Osteoblast (primary cell): ENCODE results near the gene GART. TPM values are rescaled to one million over a fixed set of nuclear protein-coding genes. Genes with fewer than 3 reads are reported as not detected.

Source experiments
- DNase-seq: peaks from one replicate; pipeline ENCODE4 v3.0.0; 2011; ENCODE audit warnings: low spot score, mixed read lengths; ENCODE audit not compliant: insufficient read length; ENCODE audit errors: missing footprints
- H2AFZ ChIP-seq: 2 replicates; pipeline ENCODE4 v1.6.0; 2011; ENCODE audit warnings: mild to moderate bottlenecking, low read length
- H3K27ac ChIP-seq: 2 replicates; pipeline ENCODE4 v1.5.1; 2011; ENCODE audit warnings: mild to moderate bottlenecking, low read depth, low read length, moderate library complexity
- H3K27me3 ChIP-seq: 2 replicates; pipeline ENCODE4 v1.6.0; 2012; ENCODE audit warnings: mild to moderate bottlenecking, control low read depth, inconsistent platforms, low read length, moderate library complexity; ENCODE audit not compliant: insufficient read depth
- H3K36me3 ChIP-seq: 2 replicates; pipeline ENCODE4 v1.5.1; 2011; ENCODE audit warnings: mild to moderate bottlenecking, low read length, control low read depth, moderate library complexity; ENCODE audit not compliant: insufficient read depth
- H3K4me1 ChIP-seq: 2 replicates; pipeline ENCODE4 v1.5.1; 2011; ENCODE audit warnings: mild to moderate bottlenecking, low read length, control low read depth, moderate library complexity; ENCODE audit not compliant: insufficient read depth
- H3K4me2 ChIP-seq: 2 replicates; pipeline ENCODE4 v1.6.0; 2011; ENCODE audit warnings: mild to moderate bottlenecking, low read length; ENCODE audit not compliant: insufficient read depth
- H3K4me3 ChIP-seq: fragments of 200-600 bp; sonication (generic); 3 replicates; pipeline ENCODE4 v1.5.1; 2012; ENCODE audit warnings: mild to moderate bottlenecking, low read length, inconsistent platforms; ENCODE audit not compliant: insufficient read depth
- H3K79me2 ChIP-seq: 2 replicates; pipeline ENCODE4 v1.6.0; 2012; ENCODE audit warnings: mild to moderate bottlenecking, low read length, control low read depth, inconsistent platforms; ENCODE audit not compliant: insufficient read depth
- H3K9me3 ChIP-seq: 2 replicates; pipeline ENCODE4 v1.5.1; 2011; ENCODE audit warnings: low read depth, low read length, control low read depth
- H4K20me1 ChIP-seq: 2 replicates; pipeline ENCODE4 v1.6.0; 2012; ENCODE audit warnings: mild to moderate bottlenecking, low read length, control low read depth; ENCODE audit not compliant: insufficient read depth
- total RNA-seq: library from RNA; depleted of rRNA; stranded (reverse); fragments of >200 nt; gene quantifications from 2 replicates; pipeline ENCODE4 v1.2.3, GENCODE V29; 2012
- TF ChIP-seq, protein P1 (sequence below): IDR thresholded peaks from 2 replicates; pipeline ENCODE4 v1.5.1; 2011; ENCODE audit warnings: mild to moderate bottlenecking, low read depth, low read length, moderate library complexity; ENCODE audit errors: extremely low read depth

The GART gene
- total RNA-seq, 1 donor, result 85.8 TPM

DNA sequence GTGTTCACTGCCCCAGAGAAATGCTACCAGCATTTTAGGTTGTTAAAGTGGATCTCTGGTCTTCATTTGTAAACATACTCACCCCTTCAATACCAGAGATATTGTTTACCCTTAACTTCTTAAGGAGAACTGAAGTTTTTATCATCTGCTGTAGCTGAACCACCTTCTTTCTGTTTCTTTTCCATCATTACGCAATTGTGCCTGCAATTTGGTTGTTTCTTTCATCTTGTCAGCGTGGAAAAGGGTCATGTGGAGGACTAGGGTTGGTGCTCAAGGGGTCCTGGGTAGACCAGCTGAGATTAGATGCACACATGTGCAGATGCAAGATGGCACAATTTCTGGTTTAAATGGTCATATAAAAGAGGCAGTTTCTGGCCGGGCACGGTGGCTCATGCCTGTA lies 23.0 kb downstream of the GART start:
- no peak for DNase-seq
- no peaks in the 10 kb centered on the region for H3K27me3 ChIP-seq
- no peak overlapping the region for H3K27ac ChIP-seq
- H3K9me3 ChIP-seq, result no peaks in the 10 kb centered on the region
- TF ChIP-seq, protein P1, sequence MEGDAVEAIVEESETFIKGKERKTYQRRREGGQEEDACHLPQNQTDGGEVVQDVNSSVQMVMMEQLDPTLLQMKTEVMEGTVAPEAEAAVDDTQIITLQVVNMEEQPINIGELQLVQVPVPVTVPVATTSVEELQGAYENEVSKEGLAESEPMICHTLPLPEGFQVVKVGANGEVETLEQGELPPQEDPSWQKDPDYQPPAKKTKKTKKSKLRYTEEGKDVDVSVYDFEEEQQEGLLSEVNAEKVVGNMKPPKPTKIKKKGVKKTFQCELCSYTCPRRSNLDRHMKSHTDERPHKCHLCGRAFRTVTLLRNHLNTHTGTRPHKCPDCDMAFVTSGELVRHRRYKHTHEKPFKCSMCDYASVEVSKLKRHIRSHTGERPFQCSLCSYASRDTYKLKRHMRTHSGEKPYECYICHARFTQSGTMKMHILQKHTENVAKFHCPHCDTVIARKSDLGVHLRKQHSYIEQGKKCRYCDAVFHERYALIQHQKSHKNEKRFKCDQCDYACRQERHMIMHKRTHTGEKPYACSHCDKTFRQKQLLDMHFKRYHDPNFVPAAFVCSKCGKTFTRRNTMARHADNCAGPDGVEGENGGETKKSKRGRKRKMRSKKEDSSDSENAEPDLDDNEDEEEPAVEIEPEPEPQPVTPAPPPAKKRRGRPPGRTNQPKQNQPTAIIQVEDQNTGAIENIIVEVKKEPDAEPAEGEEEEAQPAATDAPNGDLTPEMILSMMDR, result no peak
- no peak overlapping the region for H2AFZ ChIP-seq
- H3K79me2 ChIP-seq, result no peaks in the 10 kb centered on the region
- H3K4me2 ChIP-seq, result no peak overlapping the region
- H3K4me1 ChIP-seq, result peaks cover 8% of the 10 kb centered on the region
- H4K20me1 ChIP-seq, result no peaks in the 10 kb centered on the region
- H3K36me3 ChIP-seq, result peaks cover 51% of the 10 kb centered on the region
- H3K4me3 ChIP-seq, result no peak overlapping the region

DNA sequence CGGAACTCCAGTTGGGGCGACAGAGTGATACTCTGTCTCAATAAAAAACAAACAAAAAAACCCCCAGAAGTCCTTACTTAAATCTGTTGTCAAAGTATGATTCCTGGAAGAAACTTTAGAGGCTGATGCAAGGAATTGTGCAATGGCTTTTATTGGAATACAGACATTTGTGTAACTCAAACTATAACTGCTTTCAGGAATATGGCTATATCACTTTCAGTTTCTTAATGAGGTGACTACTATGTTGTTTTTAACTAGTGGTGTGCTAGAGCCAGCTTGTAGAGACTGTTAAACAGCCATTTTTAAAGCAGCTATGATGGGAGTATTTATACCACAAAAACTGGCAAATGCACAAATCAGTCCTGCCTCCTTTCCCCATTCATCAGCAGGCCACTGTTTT lies 27.7 kb downstream of the GART start:
- peaks cover 8% of the 10 kb centered on the region for H3K4me1 ChIP-seq
- H3K27me3 ChIP-seq, result no peaks in the 10 kb centered on the region
- H3K4me2 ChIP-seq, result peak overlapping the region; percentile 42
- H4K20me1 ChIP-seq, result no peaks in the 10 kb centered on the region
- H3K9me3 ChIP-seq, result no peaks in the 10 kb centered on the region
- DNase-seq, result no peak
- H3K79me2 ChIP-seq, result no peaks in the 10 kb centered on the region
- peaks cover 63% of the 10 kb centered on the region for H3K36me3 ChIP-seq
- peak overlapping the region; percentile 43 for H2AFZ ChIP-seq
- H3K4me3 ChIP-seq, result peak overlapping the region; percentile 22
- peak overlapping the region; percentile 44 for H3K27ac ChIP-seq
- TF ChIP-seq, protein P1, result no peak

DNA sequence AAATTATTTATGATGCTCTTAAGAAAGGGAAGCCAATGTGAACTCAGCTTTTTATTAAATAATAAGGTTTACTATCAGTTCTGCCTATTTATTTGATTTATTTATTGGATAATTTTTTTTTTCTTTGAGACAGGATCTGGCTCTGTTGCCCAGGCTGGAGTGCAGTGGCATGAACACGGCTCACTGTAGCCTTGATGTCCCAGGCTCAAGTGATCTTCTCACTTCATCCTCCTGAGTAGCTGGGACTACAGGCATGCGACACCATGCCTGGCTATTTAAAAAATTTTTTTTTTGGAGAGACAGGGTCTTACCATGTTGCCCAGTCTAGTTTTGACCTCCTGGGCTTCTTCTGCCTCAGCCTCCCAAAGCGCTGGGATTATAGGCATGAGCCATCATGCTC lies 29.4 kb downstream of the GART start:
- no peaks in the 10 kb centered on the region for H3K27me3 ChIP-seq
- H3K79me2 ChIP-seq, result no peaks in the 10 kb centered on the region
- no peak overlapping the region for H3K27ac ChIP-seq
- H3K36me3 ChIP-seq, result peaks cover 57% of the 10 kb centered on the region
- DNase-seq, result no peak
- H2AFZ ChIP-seq, result no peak overlapping the region
- H3K4me2 ChIP-seq, result no peak overlapping the region
- H3K9me3 ChIP-seq, result no peaks in the 10 kb centered on the region
- TF ChIP-seq, protein P1, result no peak
- peaks cover 8% of the 10 kb centered on the region for H3K4me1 ChIP-seq
- no peak overlapping the region for H3K4me3 ChIP-seq
- no peaks in the 10 kb centered on the region for H4K20me1 ChIP-seq

DNA sequence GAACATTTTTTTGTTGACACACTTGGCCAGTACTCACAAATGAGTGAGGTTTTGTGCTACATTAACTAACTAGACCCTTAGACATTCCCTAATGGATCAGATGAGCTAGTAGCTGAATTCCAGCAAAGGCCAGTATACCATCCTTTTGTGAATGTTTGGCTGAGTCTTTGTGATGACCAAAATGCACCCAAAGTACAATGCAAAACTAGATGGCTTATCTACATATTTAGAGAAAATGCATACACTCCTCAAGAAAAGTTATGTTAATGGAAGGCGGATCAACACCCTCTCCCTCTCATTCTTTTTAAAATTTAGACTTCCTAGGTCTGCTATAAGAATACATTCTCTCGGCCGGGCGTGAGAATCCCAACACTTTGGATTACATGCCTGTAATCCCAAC lies 30.3 kb downstream of the GART start:
- no peak for DNase-seq
- Histone ChIP-seq H3K4me3 (no peak overlapping the region), H3K27me3 (no peaks in the 10 kb centered on the region), H4K20me1 (no peaks in the 10 kb centered on the region), H3K27ac (no peak overlapping the region), H2AFZ (no peak overlapping the region), H3K79me2 (no peaks in the 10 kb centered on the region), H3K4me1 (peaks cover 8% of the 10 kb centered on the region), H3K9me3 (no peaks in the 10 kb centered on the region), H3K36me3 (peaks cover 56% of the 10 kb centered on the region), H3K4me2 (no peak overlapping the region)
- TF ChIP-seq, protein P1, result no peak
